ENCODE results near the gene AFF3. TPM values are rescaled to one million over a fixed set of nuclear protein-coding genes. Genes with fewer than 3 reads are reported as not detected.

AFF3 gene
- total RNA-seq, 3 donors from 2014 or later (not counting 1 experiment from before 2014, with no cell fraction given): 4.6 to 9.6 (median 5.6) TPM

- no peak for ATAC-seq
- no peaks in the 10 kb centered on the region for H3K4me1 ChIP-seq (ENCODE audit: control insufficient read depth, insufficient read depth, low read length)
- H3K36me3 ChIP-seq (ENCODE audit: control insufficient read depth, insufficient read depth, low read length): no peaks in the 10 kb centered on the region
- Mint-ChIP-seq H3K36me3 (no peaks in the 10 kb centered on the region), H3K4me1 (no peaks in the 10 kb centered on the region), H3K27ac (no peak overlapping the region), H3K4me3 (no peak overlapping the region), H3K27me3 (ENCODE audit: low read depth in 2 of 2) (no peaks in the 10 kb centered on the region), H3K9me3 (no peaks in the 10 kb centered on the region)
- no peaks in the 10 kb centered on the region for H3K9me3 ChIP-seq (ENCODE audit: control insufficient read depth, insufficient read depth, low read length)
- 94% methylated on average over 7 of the region's 7 CpGs for WGBS (ENCODE audit: insufficient coverage)
- H3K4me3 ChIP-seq (ENCODE audit: low read length): no peak overlapping the region
- no peak for DNase-seq
- intact Hi-C loops (cut with micrococcal nuclease): no loop called here
- H3K27me3 ChIP-seq (ENCODE audit: control insufficient read depth, insufficient read depth, low read length): no peaks in the 10 kb centered on the region
- TF ChIP-seq CTCF (IDR thresholded peaks at IDR 0.05): no peak
- H3K27ac ChIP-seq (ENCODE audit: low read length): no peak overlapping the region
These were observed 266.7 kb downstream of the AFF3 start for GRCh38 chr2:99875627-99876201.

DNA sequence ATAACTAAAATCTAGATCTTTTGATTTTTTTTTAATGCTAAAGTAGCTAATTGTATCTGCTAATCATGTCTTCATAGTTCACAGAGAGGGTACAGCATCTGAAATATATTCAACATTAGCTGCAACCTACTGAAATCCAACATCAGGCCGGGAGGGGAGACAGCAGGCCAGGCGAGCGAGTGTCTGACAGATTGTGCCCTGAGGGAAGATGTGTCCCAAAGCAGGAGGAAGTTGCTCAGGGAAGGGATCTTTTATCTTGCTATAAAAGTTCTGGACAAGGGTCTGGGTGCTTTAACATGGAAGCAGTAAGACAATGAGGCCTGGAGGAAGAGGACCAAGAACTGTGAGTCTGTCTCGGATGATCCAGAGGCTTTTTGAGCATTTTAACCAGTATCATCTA lies 274.1 kb downstream of the AFF3 start:
- TF ChIP-seq CTCF (IDR thresholded peaks at IDR 0.05): no peak
- intact Hi-C loops (cut with micrococcal nuclease): no loop called here
- H3K36me3 ChIP-seq (ENCODE audit: control insufficient read depth, insufficient read depth, low read length): no peaks in the 10 kb centered on the region
- H3K9me3 ChIP-seq (ENCODE audit: control insufficient read depth, insufficient read depth, low read length): no peaks in the 10 kb centered on the region
- Mint-ChIP-seq H3K4me3 (no peak overlapping the region), H3K27me3 (ENCODE audit: low read depth in 2 of 2) (no peaks in the 10 kb centered on the region), H3K27ac (no peak overlapping the region), H3K9me3 (no peaks in the 10 kb centered on the region), H3K4me1 (peaks cover 0 to 7% of the 10 kb centered on the region in 2 donors), H3K36me3 (no peaks in the 10 kb centered on the region)
- no peaks in the 10 kb centered on the region for H3K4me1 ChIP-seq (ENCODE audit: control insufficient read depth, insufficient read depth, low read length)
- DNase-seq (no peak), ATAC-seq (no peak)
- no peak overlapping the region for H3K4me3 ChIP-seq (ENCODE audit: low read length)
- H3K27ac ChIP-seq (ENCODE audit: low read length): no peak overlapping the region
- WGBS (ENCODE audit: insufficient coverage): 91% methylated on average over 4 of the region's 4 CpGs
- no peaks in the 10 kb centered on the region for H3K27me3 ChIP-seq (ENCODE audit: control insufficient read depth, insufficient read depth, low read length)

GRCh38 chr2:99867770-99868169 lies 274.6 kb downstream of the AFF3 start:
- no peak for TF ChIP-seq CTCF (IDR thresholded peaks at IDR 0.05)
- H3K36me3 ChIP-seq (ENCODE audit: control insufficient read depth, insufficient read depth, low read length): no peaks in the 10 kb centered on the region
- WGBS (ENCODE audit: insufficient coverage): 60% methylated on average over 10 of the region's 11 CpGs
- ATAC-seq (no peak), DNase-seq (peak in 1 of 2 donors; percentile 4)
- no peak overlapping the region for H3K27ac ChIP-seq (ENCODE audit: low read length)
- no peaks in the 10 kb centered on the region for H3K9me3 Mint-ChIP-seq
- no peaks in the 10 kb centered on the region for H3K9me3 ChIP-seq (ENCODE audit: control insufficient read depth, insufficient read depth, low read length)
- no peaks in the 10 kb centered on the region for H3K36me3 Mint-ChIP-seq
- H3K4me3 ChIP-seq (ENCODE audit: low read length): no peak overlapping the region
- no peak overlapping the region for H3K27ac Mint-ChIP-seq
- intact Hi-C loops (cut with micrococcal nuclease): no loop called here
- H3K27me3 Mint-ChIP-seq (ENCODE audit: low read depth in 2 of 2): no peaks in the 10 kb centered on the region
- peaks cover 0 to 7% of the 10 kb centered on the region in 2 donors for H3K4me1 Mint-ChIP-seq
- H3K4me1 ChIP-seq (ENCODE audit: control insufficient read depth, insufficient read depth, low read length): no peaks in the 10 kb centered on the region
- H3K4me3 Mint-ChIP-seq: no peak overlapping the region
- no peaks in the 10 kb centered on the region for H3K27me3 ChIP-seq (ENCODE audit: control insufficient read depth, insufficient read depth, low read length)

All from natural killer cell (primary cell).